H1 (cell line): Measurements from ENCODE around the gene MRPS24.

Source experiments
- ASH2L ChIP-seq: fragments of 200-600, 300-600 bp; sonication (generic); IDR thresholded peaks from one replicate; pipeline ENCODE4 v1.7.1; 2017; ENCODE audit warnings: low read length
- EP300 ChIP-seq, 2 experiments: IDR thresholded peaks; 1 replicate in 1 of 2; 2 replicates in 1 of 2; pipeline ENCODE4 v1.6.1; 2011 to 2012; ENCODE audit warnings: low read depth in 2 of 2, low read length in 2 of 2, mild to moderate bottlenecking in 2 of 2, borderline replicate concordance in 1 of 2, inconsistent platforms in 1 of 2, moderate library complexity in 1 of 2
- JUN ChIP-seq: IDR thresholded peaks from 2 replicates; pipeline ENCODE4 v1.6.1; 2011; ENCODE audit warnings: low read depth, mild to moderate bottlenecking, improper control_type of control experiment, low read length
- SP1 ChIP-seq: IDR thresholded peaks from 2 replicates; pipeline ENCODE4 v1.6.1; 2011; ENCODE audit warnings: low read depth, low read length
- TCF12 ChIP-seq: IDR thresholded peaks from 2 replicates; pipeline ENCODE4 v1.6.1; 2011; ENCODE audit warnings: low read depth, mild to moderate bottlenecking, low read length
- TEAD4 ChIP-seq: IDR thresholded peaks from 2 replicates; pipeline ENCODE4 v1.6.1; 2012; ENCODE audit warnings: low read depth, low read length, inconsistent platforms, mixed read lengths

DNA sequence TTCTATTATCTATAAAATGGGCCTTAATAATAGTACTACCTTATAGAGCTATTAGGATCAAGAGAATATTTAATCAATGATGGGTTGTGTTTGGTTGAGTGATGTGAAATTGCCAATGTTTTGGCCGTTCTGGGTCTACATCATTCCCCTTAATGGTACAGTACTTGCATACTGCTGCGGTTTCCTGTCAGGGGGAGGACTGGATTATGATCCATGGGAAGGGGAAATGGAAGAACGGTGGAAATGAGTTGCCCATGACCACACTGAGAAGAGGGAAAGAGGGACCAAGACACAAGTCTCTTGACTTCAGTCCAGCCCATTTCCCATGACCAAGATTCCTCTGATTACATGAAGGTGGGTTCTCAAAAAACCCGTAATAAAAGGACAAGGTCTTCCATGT, 999 bp upstream of the MRPS24 start:
- TF ChIP-seq TCF12 (no peak), TEAD4 (no peak), SP1 (no peak), ASH2L (no peak), EP300 (IDR thresholded peaks at IDR 0.05; ENCODE audit: borderline replicate concordance in 1 of 2, low read depth in 2 of 2, low read length in 2 of 2) (no peak), JUN (no peak)
